Lung (tissue), 5 donors: Measurements from ENCODE around the gene CRHBP. TPM values are rescaled to one million over a fixed set of nuclear protein-coding genes. Genes with fewer than 3 reads are reported as not detected.

Experiments
- polyA plus RNA-seq, 2 donors: library from polyadenylated mRNA; stranded (reverse); fragments of 200-250 nt; gene quantifications; one replicate each; pipeline ENCODE4 v1.2.1, GENCODE V29; 2013
- small RNA-seq: library from RNA; depleted of rRNA; stranded (forward); fragments of <200 nt; gene quantifications from one replicate; pipeline ENCODE3, GENCODE V24; 2014; ENCODE audit warnings: low replicate concordance
- total RNA-seq, 2 donors: library from RNA; depleted of rRNA in 1 of 2; stranded (reverse); fragments of >200 nt in 1 of 2; gene quantifications; one replicate each; pipeline ENCODE4 v1.2.1, GENCODE V29; 2014 to 2021
- donor health status: Bipolar disorder and iron deficiency.
- donor health status: healthy.
- donor health status: DM: yes; HTN: yes; CAD: no.

CRHBP gene
- total and polyA plus RNA-seq, 4 donors = 0.21 to 0.58 (median 0.33) TPM

Small RNA genes lying within 50 kb of the gene (small RNA-seq; reads per million reads assigned to genes)
- not detected for gene RNU6ATAC36P

Other genes starting within 250 kb of the CRHBP start
- 10 to 100 TPM; 13.9 to 31.8 TPM for gene F2R, start 236.9 kb upstream of the CRHBP start, total RNA-seq
- 10 to 100 TPM in 1 of 2 donors, 1 to 10 TPM in 1; 4.2 to 13.5 TPM for gene F2R, start 236.9 kb upstream of the CRHBP start, polyA plus RNA-seq
- 10 to 100 TPM in 1 of 2 donors, 1 to 10 TPM in 1; 5.5 to 19.2 TPM for gene F2RL1, start 134.0 kb upstream of the CRHBP start, total RNA-seq
- gene F2RL1, start 134.0 kb upstream of the CRHBP start, polyA plus RNA-seq = 1 to 10 TPM; 3.8 to 5.3 TPM
- 1 to 10 TPM; 1.3 to 1.9 TPM for gene S100Z, start 103.0 kb upstream of the CRHBP start, total RNA-seq
- 1 to 10 TPM in 1 of 2 donors, under 1 TPM in 1; 0.77 to 1.7 TPM for gene S100Z, start 103.0 kb upstream of the CRHBP start, polyA plus RNA-seq
- gene AGGF1, start 77.4 kb downstream of the CRHBP start, total RNA-seq = 10 to 100 TPM; 21.0 to 29.9 TPM
- 10 to 100 TPM in 1 of 2 donors, 1 to 10 TPM in 1; 7.7 to 12.0 TPM for gene AGGF1, start 77.4 kb downstream of the CRHBP start, polyA plus RNA-seq
- gene ZBED3, start 134.2 kb downstream of the CRHBP start, total RNA-seq = 10 to 100 TPM in 1 of 2 donors, 1 to 10 TPM in 1; 5.9 to 17.1 TPM
- 1 to 10 TPM; 1.8 to 4.7 TPM for gene ZBED3, start 134.2 kb downstream of the CRHBP start, polyA plus RNA-seq